CD14-positive monocyte (primary cell): Measurements from ENCODE around the gene PKP3. TPM values are rescaled to one million over a fixed set of nuclear protein-coding genes. Genes with fewer than 3 reads are reported as not detected.
A peak's percentile ranks its signal among the peaks of the same experiment; 100 is the strongest.

Experiments used
- DNase-seq, 3 donors: peaks; one replicate each; pipeline ENCODE4 v3.0.0-alpha.2; 2011 to 2022
- H2AFZ ChIP-seq: 2 replicates; pipeline ENCODE4 v1.6.0; 2012; ENCODE audit warnings: mild to moderate bottlenecking, low read depth, low read length, inconsistent platforms; ENCODE audit not compliant: insufficient read depth, poor library complexity, severe bottlenecking
- H3K27ac ChIP-seq, 2 donors: 1 replicate in 1 of 2; 2 replicates in 1 of 2; pipeline ENCODE4 v1.5.1; 2012 to 2013; ENCODE audit warnings: low read length in 2 of 2, control low read depth in 1 of 2, inconsistent platforms in 1 of 2, low read depth in 1 of 2, mild to moderate bottlenecking in 1 of 2
- H3K27me3 ChIP-seq, 2 donors: one replicate each; pipeline versions ENCODE4 v1.6.0 to v1.6.1; 2011 to 2013; ENCODE audit warnings: low read length in 2 of 2; ENCODE audit not compliant: control insufficient read depth in 2 of 2, insufficient read depth in 2 of 2
- H3K36me3 ChIP-seq, 2 donors: replicated peaks in 1 of 2; 1 replicate in 1 of 2; 2 replicates in 1 of 2; pipeline versions ENCODE4 v1.5.1 to v1.6.1; 2012 to 2013; ENCODE audit warnings: low read length in 2 of 2, control low read depth in 1 of 2, inconsistent platforms in 1 of 2, mild to moderate bottlenecking in 1 of 2; ENCODE audit not compliant: insufficient read depth in 2 of 2, control insufficient read depth in 1 of 2
- H3K4me1 ChIP-seq, 2 donors: 1 replicate in 1 of 2; 2 replicates in 1 of 2; pipeline versions ENCODE4 v1.5.1 to v1.6.1; 2012 to 2013; ENCODE audit warnings: low read length in 2 of 2, control low read depth in 1 of 2, inconsistent platforms in 1 of 2, mild to moderate bottlenecking in 1 of 2, moderate library complexity in 1 of 2; ENCODE audit not compliant: insufficient read depth in 2 of 2, control insufficient read depth in 1 of 2
- H3K4me2 ChIP-seq: replicated peaks from 2 replicates; pipeline ENCODE3; 2012; ENCODE audit warnings: low read length, moderate library complexity, mild to moderate bottlenecking; ENCODE audit not compliant: poor library complexity, severe bottlenecking; ENCODE audit errors: extremely low read depth
- H3K4me3 ChIP-seq, 3 experiments: fragments of 200-600 bp in 1 of 3; sonication (generic) in 1 of 3; replicated peaks in 1 of 3; 1 replicate in 2 of 3; 2 replicates in 1 of 3; pipeline ENCODE4 v1.5.1; 2011 to 2013; ENCODE audit warnings: low read length in 3 of 3, mild to moderate bottlenecking in 3 of 3, control low read depth in 2 of 3, low read depth in 2 of 3, inconsistent platforms in 1 of 3, moderate library complexity in 1 of 3
- H3K79me2 ChIP-seq: 2 replicates; pipeline ENCODE4 v1.6.0; 2012; ENCODE audit warnings: mild to moderate bottlenecking, control low read depth, inconsistent platforms, low read length, moderate library complexity; ENCODE audit not compliant: insufficient read depth
- H3K9ac ChIP-seq: 2 replicates; pipeline ENCODE4 v1.6.0; 2017; ENCODE audit warnings: low read length, mild to moderate bottlenecking; ENCODE audit not compliant: insufficient read depth, poor library complexity, severe bottlenecking
- H3K9me3 ChIP-seq, 2 donors: replicated peaks in 1 of 2; 1 replicate in 1 of 2; 2 replicates in 1 of 2; pipeline versions ENCODE4 v1.5.1 to v1.6.1; 2012 to 2013; ENCODE audit warnings: low read length in 2 of 2, control low read depth in 1 of 2; ENCODE audit not compliant: control insufficient read depth in 1 of 2, insufficient read depth in 1 of 2
- H4K20me1 ChIP-seq: 2 replicates; pipeline ENCODE4 v1.6.0; 2012; ENCODE audit warnings: mild to moderate bottlenecking, low read length, control low read depth, moderate library complexity; ENCODE audit not compliant: insufficient read depth
- H3K27ac Mint-ChIP-seq, 7 donors: one replicate each; pipeline ENCODE4 v1.8.0; 2020; ENCODE audit warnings: mild to moderate bottlenecking in 7 of 7, mixed read lengths in 7 of 7, moderate library complexity in 6 of 7, inconsistent platforms in 2 of 7
- H3K27me3 Mint-ChIP-seq, 3 donors: one replicate each; pipeline ENCODE4 v1.8.0; 2021 to 2022; ENCODE audit warnings: low read depth in 3 of 3, mild to moderate bottlenecking in 3 of 3, mixed read lengths in 3 of 3, moderate library complexity in 3 of 3, inconsistent platforms in 1 of 3
- H3K36me3 Mint-ChIP-seq, 2 donors: one replicate each; pipeline ENCODE4 v1.8.0; 2020; ENCODE audit warnings: mixed read lengths in 2 of 2, inconsistent platforms in 1 of 2, mild to moderate bottlenecking in 1 of 2
- H3K4me1 Mint-ChIP-seq: one replicate; pipeline ENCODE4 v1.8.0; 2020; ENCODE audit warnings: mild to moderate bottlenecking, mixed read lengths
- H3K4me3 Mint-ChIP-seq, 2 donors: one replicate each; pipeline ENCODE4 v1.8.0; 2020; ENCODE audit warnings: mild to moderate bottlenecking in 2 of 2, mixed read lengths in 2 of 2, moderate library complexity in 1 of 2
- H3K9me3 Mint-ChIP-seq, 7 donors: one replicate each; pipeline ENCODE4 v1.8.0; 2020 to 2022; ENCODE audit warnings: mixed read lengths in 7 of 7, mild to moderate bottlenecking in 6 of 7, moderate library complexity in 6 of 7, inconsistent platforms in 2 of 7
- WGBS: methylation state at CpG from one replicate; pipeline ENCODE4 v1.1.5; 2013; ENCODE audit warnings: missing lambda C conversion rate; ENCODE audit not compliant: insufficient coverage; 5-methylcytosine and 5-hydroxymethylcytosine counted together
- intact Hi-C, 2 donors: fragments of 100-400 bp; cut with micrococcal nuclease; formaldehyde crosslinking; loops; one replicate each; pipeline versions ENCODE4 v1.15.0 to v1.15.1; 2023
- polyA plus RNA-seq, 3 donors: library from polyadenylated mRNA; depleted of rRNA in 1 of 3; unstranded in 2 of 3; stranded (reverse) in 1 of 3; fragments of 300-500 nt in 2 of 3; fragments of >200 nt in 1 of 3; fragmentation: Illumina TruSeq in 2 of 3; gene quantifications; 1 replicate in 2 of 3; 2 replicates in 1 of 3; pipeline ENCODE4 v1.2.3, GENCODE V29; 2012 to 2021
- TF ChIP-seq, protein P1 (sequence below): fragments of 200-600 bp; IDR thresholded peaks from one replicate; pipeline ENCODE4 v1.8.0; 2022; ENCODE audit warnings: antibody characterized with exemption, mild to moderate bottlenecking

PKP3 gene
- polyA plus RNA-seq, 3 donors, result not detected

DNA sequence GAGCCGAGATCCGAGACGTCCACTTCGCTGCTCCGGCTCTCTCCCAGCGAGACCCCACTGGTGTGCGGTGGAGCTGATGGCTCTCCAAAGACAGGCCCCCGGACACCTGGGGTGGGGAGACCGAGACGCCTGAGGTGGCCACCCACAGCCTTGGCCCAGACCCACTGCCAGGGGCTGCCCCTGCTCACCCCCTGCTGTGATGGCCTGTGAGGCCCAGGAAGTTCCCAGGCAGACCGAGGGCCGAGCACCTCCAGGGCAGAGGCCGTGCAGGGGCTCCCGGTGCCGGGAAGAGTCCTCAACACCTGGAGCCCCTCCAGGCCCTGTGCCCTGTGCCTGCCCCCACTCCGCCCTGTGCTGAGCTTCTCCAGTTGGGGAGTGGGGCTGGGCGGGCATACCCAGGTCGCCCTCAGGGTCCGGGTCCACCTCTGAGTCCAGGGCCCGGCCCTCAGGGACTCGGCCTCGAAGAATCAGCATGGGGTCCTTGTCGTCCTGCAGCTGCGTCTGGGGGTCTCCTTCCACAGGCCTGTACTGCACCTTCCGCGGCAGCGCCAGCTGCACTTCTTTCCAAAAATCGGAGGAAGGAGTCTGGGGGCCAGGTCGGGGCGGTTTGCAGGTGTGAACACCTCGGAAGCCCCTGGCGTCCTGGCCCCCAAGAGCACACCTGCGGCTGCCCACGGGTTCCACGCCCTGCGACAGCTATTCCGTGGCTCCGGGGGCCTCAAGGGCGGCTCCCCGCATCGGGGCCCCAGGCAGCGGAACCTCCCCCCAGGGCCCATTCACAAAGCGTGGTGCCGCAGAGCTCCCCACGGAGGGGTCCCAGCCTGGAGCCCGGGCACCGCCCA, 12.2 kb downstream of the PKP3 start:
- H2AFZ ChIP-seq, result peak overlapping the region; percentile 75
- H3K4me1 ChIP-seq, result peaks cover 15 to 21% of the 10 kb centered on the region in 2 donors
- Mint-ChIP-seq H3K9me3 (no peaks in the 10 kb centered on the region), H3K36me3 (no peaks in the 10 kb centered on the region), H3K4me3 (peak overlapping the region; percentile 31 to 59), H3K4me1 (peaks cover 7% of the 10 kb centered on the region), H3K27ac (peak overlapping the region in 3 of 7 donors; percentile 35 to 63 (median 40)), H3K27me3 (peaks cover 0 to 12% (median 1%) of the 10 kb centered on the region in 3 donors)
- intact Hi-C loops, result loop anchor here (2.0 to 5.0 kb wide), 5 partner anchors 43 to 197 kb away; partner anchors contain the start of genes RNH1 (in 2 of the 2), PSMD13 (in 1 of the 2) and SIRT3 (in 1 of the 2)
- H3K27ac ChIP-seq, result peak overlapping the region; percentile 25 to 73
- peak overlapping the region; percentile 66 for H3K9ac ChIP-seq
- H3K4me2 ChIP-seq, result peak overlapping the region; percentile 86
- TF ChIP-seq, protein P1, sequence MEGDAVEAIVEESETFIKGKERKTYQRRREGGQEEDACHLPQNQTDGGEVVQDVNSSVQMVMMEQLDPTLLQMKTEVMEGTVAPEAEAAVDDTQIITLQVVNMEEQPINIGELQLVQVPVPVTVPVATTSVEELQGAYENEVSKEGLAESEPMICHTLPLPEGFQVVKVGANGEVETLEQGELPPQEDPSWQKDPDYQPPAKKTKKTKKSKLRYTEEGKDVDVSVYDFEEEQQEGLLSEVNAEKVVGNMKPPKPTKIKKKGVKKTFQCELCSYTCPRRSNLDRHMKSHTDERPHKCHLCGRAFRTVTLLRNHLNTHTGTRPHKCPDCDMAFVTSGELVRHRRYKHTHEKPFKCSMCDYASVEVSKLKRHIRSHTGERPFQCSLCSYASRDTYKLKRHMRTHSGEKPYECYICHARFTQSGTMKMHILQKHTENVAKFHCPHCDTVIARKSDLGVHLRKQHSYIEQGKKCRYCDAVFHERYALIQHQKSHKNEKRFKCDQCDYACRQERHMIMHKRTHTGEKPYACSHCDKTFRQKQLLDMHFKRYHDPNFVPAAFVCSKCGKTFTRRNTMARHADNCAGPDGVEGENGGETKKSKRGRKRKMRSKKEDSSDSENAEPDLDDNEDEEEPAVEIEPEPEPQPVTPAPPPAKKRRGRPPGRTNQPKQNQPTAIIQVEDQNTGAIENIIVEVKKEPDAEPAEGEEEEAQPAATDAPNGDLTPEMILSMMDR, result no peak
- no peaks in the 10 kb centered on the region for H3K9me3 ChIP-seq
- H3K27me3 ChIP-seq, result no peaks in the 10 kb centered on the region
- H3K36me3 ChIP-seq, result peaks cover 0 to 2% of the 10 kb centered on the region in 2 donors
- peak overlapping the region; percentile 25 to 75 (median 48) for H3K4me3 ChIP-seq
- DNase-seq, result no peak
- no peaks in the 10 kb centered on the region for H3K79me2 ChIP-seq
- H4K20me1 ChIP-seq, result peaks cover 4% of the 10 kb centered on the region
- WGBS, result 78% methylated on average over 46 of the region's 47 CpGs

DNA sequence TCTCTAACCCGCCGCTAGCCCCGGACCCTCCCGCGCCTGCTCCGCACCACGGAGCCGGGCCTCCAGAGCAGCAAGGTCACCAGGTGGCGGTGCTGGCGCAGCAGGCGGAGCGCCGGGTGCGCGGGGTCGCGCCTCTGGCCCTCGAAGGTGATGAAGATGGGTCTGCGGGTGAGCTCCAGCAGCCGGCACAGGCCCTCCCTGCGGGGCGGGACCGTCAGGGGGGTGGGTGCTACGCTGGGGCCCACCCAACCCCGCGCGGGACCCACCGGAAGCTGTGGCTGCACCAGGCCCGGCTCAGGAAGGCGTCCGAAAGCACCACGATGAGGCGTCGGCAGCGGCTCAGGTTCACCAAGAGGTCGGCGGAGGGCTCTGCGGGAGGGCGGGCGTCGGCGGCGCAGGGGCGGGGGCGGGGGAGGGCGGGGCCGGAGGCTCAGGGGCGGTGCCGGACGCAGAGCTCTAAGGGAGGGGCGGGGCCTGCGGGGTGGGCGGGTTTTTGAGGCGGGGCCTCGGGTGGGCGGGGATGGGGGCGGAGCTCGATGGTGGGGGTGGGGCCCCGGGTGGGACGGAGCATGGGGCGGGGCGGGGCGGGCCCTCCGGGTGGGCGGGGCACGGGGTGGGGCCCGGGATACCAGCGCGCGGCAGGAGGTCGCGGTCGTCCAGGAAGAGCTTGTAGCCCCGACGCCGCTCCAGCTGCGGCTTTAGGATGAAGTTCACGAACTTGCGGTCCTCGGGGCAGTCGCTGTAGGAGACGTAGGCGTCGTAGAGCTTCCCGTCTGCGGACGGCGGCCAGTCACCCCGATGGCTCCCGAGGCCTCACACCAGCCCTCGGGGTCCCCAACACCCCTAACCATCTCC, 13.0 kb downstream of the PKP3 start:
- WGBS, result 4% methylated on average over 58 of the region's 91 CpGs
- peak overlapping the region; percentile 66 for H3K9ac ChIP-seq

More for the DNA sequence above, 13.0 kb downstream of the PKP3 start:
- no peaks in the 10 kb centered on the region for H3K79me2 ChIP-seq
- peak overlapping the region; percentile 86 for H3K4me2 ChIP-seq
- no peaks in the 10 kb centered on the region for H3K36me3 Mint-ChIP-seq
- H3K27ac Mint-ChIP-seq, result peak overlapping the region in 4 of 7 donors; percentile 32 to 41 (median 38)
- intact Hi-C loops, result loop anchor here (2.0 to 5.0 kb wide), 5 partner anchors 42 to 198 kb away; partner anchors contain the start of genes RNH1 (in 2 of the 2), PSMD13 (in 1 of the 2) and SIRT3 (in 1 of the 2)
- peak; percentile 76 to 90 (median 87) for DNase-seq
- H3K4me1 Mint-ChIP-seq, result peaks cover 7% of the 10 kb centered on the region
- H3K4me3 Mint-ChIP-seq, result peak overlapping the region; percentile 31 to 59
- no peaks in the 10 kb centered on the region for H3K27me3 ChIP-seq
- no peaks in the 10 kb centered on the region for H3K9me3 Mint-ChIP-seq
- H3K4me1 ChIP-seq, result peaks cover 15 to 21% of the 10 kb centered on the region in 2 donors
- TF ChIP-seq, protein P1, result peak; percentile 27
- no peaks in the 10 kb centered on the region for H3K9me3 ChIP-seq
- H4K20me1 ChIP-seq, result peaks cover 4% of the 10 kb centered on the region
- H2AFZ ChIP-seq, result peak overlapping the region; percentile 75
- H3K27me3 Mint-ChIP-seq, result peaks cover 0 to 12% (median 1%) of the 10 kb centered on the region in 3 donors
- H3K4me3 ChIP-seq, result peak overlapping the region; percentile 25 to 75 (median 48)
- H3K36me3 ChIP-seq, result peaks cover 0 to 2% of the 10 kb centered on the region in 2 donors
- peak overlapping the region; percentile 25 to 73 for H3K27ac ChIP-seq
